ENCODE data around the gene BUB1.
"Not testable (repeated sequence)": the region's sequence is repeated elsewhere in the genome, so short reads cannot be mapped to it uniquely, and the experiment has no call there.

BUB1 gene

GRCh38 chr2:110589677-110590330 lies 88.1 kb downstream of the BUB1 start:
- not testable (repeated sequence) for DNase-seq

GRCh38 chr2:110588520-110588919 lies 89.3 kb downstream of the BUB1 start:
- DNase-seq: not testable (repeated sequence)

All from hematopoietic multipotent progenitor cell treated with erythropoietin and hydrocortisone succinate and interleukin-3 and kit ligand, for 8 days (in vitro differentiated cells).